AG09309 (cell line): ENCODE data around the gene TREM2.

Experiments
- DNase-seq: peaks from one replicate; pipeline ENCODE4 v3.0.0-alpha.2; 2010; ENCODE audit warnings: low read depth
- H3K4me3 ChIP-seq: 2 replicates; pipeline ENCODE4 v1.5.1; 2011; ENCODE audit warnings: mild to moderate bottlenecking, low read depth, low read length, moderate library complexity; ENCODE audit not compliant: control insufficient read depth
- CTCF ChIP-seq: IDR thresholded peaks from 2 replicates; pipeline ENCODE4 v1.5.1; 2011; ENCODE audit warnings: mild to moderate bottlenecking, low read depth, low read length, inconsistent platforms; ENCODE audit not compliant: insufficient read depth, control insufficient read depth; ENCODE audit errors: missing control alignments

Gene TREM2

GRCh38 chr6:41136911-41137310 is 26.0 kb downstream of the TREM2 start:
- DNase-seq: no peak
- TF ChIP-seq CTCF: no peak
- no peak overlapping the region for H3K4me3 ChIP-seq

- no peak for TF ChIP-seq CTCF
- DNase-seq: no peak
- H3K4me3 ChIP-seq: no peak overlapping the region
Measured at GRCh38 chr6:41135062-41135832, 27.7 kb downstream of the TREM2 start.

- H3K4me3 ChIP-seq: no peak overlapping the region
- no peak for DNase-seq
- TF ChIP-seq CTCF: no peak
Measured at GRCh38 chr6:41132254-41132653, 30.7 kb downstream of the TREM2 start.

- no peak overlapping the region for H3K4me3 ChIP-seq
- no peak for DNase-seq
- no peak for TF ChIP-seq CTCF
Measured at GRCh38 chr6:41125282-41125681, 37.6 kb downstream of the TREM2 start.

- no peak for TF ChIP-seq CTCF
- no peak overlapping the region for H3K4me3 ChIP-seq
- DNase-seq: no peak
Measured at GRCh38 chr6:41122918-41123317, 40.0 kb downstream of the TREM2 start.

- no peak overlapping the region for H3K4me3 ChIP-seq
- TF ChIP-seq CTCF: no peak
- DNase-seq: no peak
Measured at GRCh38 chr6:41122373-41122772, 40.5 kb downstream of the TREM2 start.

- DNase-seq: no peak
- no peak overlapping the region for H3K4me3 ChIP-seq
- TF ChIP-seq CTCF: no peak
Measured at GRCh38 chr6:41120058-41120457, 42.9 kb downstream of the TREM2 start.
